Putamen (tissue), 1 donor: ENCODE data around the gene COL11A1.
"Not testable (repeated sequence)": the region's sequence is repeated elsewhere in the genome, so short reads cannot be mapped to it uniquely, and the experiment has no call there.

ENCODE experiments used
- DNase-seq: peaks from one replicate; pipeline ENCODE4 v3.0.0-alpha.2; 2016; ENCODE audit warnings: low spot score

COL11A1 gene

GRCh38 chr1:103075316-103076000 lies 32.9 kb downstream of the COL11A1 start:
- no peak for DNase-seq

- peak; percentile 22 for DNase-seq
Observed at GRCh38 chr1:103074224-103074623, 34.1 kb downstream of the COL11A1 start.

GRCh38 chr1:103069201-103069600 lies 39.1 kb downstream of the COL11A1 start:
- DNase-seq, result no peak

GRCh38 chr1:103063921-103064320 lies 44.4 kb downstream of the COL11A1 start:
- DNase-seq, result no peak

DNA sequence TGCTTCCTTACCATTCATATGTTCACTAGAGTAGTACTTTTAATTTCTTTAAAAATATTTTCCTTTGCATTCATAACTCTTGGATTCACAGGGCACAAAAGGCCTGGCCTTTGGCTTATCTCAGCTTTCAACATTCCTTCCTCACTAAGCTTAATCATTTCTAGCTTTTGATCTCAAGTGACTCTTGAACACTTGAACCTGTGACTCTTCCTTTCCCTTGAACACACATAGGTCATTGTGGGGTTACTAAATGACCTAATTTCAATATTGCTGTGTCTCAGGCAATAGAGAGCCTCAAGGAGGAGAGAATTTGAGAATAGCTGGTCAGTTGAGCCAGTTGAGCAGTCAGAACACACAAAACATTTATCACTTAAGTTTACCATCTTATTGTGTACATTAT lies 49.9 kb downstream of the COL11A1 start:
- DNase-seq, result no peak

DNA sequence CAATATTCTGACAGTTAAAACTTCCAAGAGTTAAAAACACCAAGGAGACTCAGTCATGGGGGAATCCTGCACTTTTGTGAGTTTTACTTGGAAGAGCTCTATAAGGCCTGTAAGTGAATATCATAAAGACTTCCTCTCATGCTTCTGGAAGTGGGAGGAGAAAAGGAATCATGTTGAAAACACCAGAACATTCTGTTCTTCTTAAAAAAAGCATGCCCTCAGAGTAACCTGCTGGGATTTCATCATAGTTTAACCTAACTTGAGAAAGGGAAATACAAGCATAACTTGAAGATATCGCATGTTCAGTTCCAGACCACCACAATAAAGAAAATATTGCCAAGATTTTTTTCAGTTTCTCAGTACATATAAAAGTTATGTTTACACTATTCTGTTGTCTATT lies 51.9 kb downstream of the COL11A1 start:
- no peak for DNase-seq

- not testable (repeated sequence) for DNase-seq
Observed at GRCh38 chr1:103028110-103028509, 80.2 kb downstream of the COL11A1 start.

DNA sequence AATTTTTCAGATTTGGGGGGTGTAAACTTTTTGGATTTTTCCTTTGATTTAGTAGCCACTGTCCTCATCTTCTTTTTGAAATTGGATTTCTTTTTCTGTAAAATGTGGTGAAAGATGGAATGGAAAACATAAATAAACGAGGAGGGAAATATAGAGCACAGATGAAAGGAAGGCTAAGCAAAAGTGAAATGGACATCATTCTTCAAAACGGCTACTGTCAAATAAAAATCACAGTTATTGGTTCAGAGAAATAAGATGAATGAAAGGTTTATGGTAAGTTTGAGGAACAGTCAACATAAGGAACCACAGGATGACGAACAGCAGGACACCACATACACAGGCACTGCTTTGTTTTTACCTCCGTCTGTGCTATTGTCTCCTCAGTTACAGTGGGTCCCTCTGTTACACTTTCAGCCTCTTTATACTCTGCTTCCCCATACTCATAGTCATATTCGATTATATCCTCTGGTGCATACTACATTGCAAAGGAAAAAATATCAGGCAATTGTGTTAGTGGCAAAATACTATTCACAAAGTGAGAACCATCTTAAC lies 82.4 kb downstream of the COL11A1 start:
- no peak for DNase-seq

DNA sequence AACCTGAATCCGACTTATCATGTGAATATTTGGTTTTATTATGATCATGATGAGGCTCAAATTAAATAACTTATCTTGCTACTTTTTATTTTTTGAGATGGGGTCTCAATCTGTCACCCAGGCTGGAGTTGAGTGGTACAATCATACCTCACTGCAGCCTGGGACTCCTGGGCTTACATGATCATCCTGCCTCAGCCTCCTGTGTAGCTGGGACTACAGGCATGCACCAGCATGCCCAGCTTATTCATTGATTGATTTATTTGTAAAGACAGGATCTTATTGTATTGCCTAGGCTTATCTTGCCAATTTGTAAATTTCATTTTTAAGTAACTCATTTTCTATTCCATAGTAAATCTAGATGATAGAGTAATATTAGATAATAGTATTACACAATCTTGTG lies 84.3 kb downstream of the COL11A1 start:
- DNase-seq, result no peak

DNA sequence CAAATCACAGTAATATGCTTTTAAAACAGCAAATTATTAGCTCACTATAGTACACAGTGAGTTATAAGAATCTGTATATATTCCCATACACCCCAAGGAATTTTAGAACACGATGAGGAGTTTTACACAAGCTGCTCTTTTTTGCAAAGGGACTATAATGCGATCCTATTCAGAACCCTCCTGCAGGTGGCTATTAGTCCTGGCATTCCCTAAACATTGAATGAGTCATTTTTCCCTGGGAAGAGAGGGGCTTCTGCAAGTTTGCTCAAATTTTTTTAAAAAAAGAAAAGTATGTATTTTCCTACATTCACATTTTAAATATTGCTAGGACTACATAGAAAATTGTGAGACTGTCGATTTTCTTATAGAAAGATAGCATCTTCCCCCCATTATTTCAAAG lies 106.3 kb downstream of the COL11A1 start:
- DNase-seq, result no peak

- no peak for DNase-seq
Observed at GRCh38 chr1:102978874-102979273, 129.4 kb downstream of the COL11A1 start.

DNA sequence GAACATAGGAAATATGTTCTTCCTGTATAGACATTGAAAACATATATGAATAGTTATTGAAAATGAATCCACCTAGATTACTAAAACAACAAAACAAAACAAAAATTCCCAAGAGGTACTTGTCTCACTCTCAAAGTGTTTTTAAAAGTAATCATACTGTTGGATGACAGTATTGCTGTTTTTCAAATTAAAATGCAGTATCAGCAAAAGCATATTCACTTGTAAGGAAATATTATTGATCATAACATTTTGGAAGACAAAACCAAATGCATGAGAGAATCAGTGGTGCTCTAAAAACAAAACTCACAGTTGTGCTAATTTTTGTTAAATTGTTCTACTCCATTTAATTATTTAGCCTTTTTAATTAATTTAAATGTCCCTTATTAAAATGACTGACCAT lies 131.0 kb downstream of the COL11A1 start:
- DNase-seq, result no peak

DNA sequence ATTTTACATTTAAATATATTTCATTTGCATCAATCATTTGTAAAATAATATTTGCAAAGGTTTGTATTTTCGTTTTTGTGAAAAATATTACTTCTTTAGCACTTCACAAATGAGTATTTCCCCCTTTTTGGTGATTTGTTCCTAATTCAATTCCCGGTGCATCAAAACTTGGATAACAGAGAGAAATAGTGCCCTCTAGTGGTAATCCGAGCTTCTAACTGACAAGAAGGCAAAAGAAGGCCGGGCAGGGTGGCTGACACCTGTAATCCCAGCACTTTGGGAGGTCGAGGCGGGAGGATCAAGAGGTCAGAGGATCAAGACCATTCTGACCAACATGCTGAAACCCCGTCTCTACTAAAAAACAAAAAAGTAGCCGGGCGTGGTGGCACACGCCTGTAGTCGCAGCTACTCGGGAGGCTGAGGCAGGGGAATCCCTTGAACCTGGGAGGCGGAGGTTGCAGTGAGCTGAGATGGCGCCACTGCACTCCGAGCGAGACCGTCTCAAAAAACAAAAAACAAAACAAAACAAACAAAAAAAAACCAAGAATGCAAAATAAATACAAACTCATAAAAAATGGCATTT lies 137.7 kb downstream of the COL11A1 start:
- peak; percentile 6 for DNase-seq

DNA sequence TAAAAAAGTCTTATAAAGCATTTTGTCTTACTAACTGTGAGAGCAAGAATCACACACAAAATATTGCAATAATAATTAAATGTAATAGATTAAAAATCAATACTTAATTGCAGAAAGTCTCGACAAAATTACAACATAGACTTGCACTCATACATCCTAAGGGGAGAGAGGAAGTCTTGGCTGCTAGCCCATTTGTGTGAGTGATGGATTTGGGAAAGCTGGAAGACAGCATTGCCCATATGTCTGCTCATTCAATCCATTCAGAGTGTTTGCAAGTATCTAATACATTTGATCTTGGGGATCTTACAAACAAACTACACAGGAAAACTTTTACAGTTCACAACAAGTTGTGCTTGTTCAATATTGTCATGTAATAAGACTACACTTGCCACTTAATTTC lies 140.5 kb downstream of the COL11A1 start:
- DNase-seq, result no peak

DNA sequence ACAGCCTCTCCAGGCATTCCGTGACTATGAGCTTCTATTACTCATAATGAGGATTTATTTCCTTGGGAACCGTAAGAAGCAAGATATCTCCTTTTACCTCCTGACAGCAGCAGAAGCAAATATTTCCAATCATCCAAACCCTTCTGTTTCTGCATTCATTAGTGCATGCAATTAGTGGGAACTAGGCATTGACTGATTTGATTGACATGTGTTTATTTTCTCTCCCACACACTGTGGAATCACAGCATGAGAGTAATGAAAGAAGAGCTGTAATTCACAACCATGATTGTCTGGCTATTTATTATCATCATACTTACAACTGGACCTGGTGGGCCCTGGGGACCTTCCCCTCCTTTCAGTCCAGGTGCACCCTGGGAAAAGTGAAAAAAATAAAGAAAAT lies 146.8 kb downstream of the COL11A1 start:
- DNase-seq, result no peak

- no peak for DNase-seq
Observed at GRCh38 chr1:102954576-102954975, 153.7 kb downstream of the COL11A1 start.

DNA sequence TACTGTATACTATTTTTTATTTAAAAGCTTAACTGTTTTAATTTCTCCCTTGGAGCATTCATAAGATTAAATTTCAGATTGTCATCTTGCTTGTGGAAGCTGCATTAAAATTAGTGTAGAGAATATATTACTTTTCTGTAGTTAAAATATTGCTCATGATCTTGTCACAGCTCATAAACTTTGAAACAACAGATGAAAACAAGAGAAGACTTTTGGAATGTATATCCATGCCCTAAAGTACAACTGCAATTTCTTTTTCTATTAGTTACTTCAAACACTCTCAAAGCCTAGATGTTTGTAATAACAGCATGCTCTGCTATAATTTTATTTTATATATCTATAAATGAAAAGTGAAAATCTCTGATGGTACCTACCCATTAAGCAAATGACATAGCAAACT lies 155.9 kb downstream of the COL11A1 start:
- no peak for DNase-seq

GRCh38 chr1:102942324-102942723 lies 166.0 kb downstream of the COL11A1 start:
- no peak for DNase-seq

GRCh38 chr1:102941366-102941947 lies 166.9 kb downstream of the COL11A1 start:
- DNase-seq, result no peak

DNA sequence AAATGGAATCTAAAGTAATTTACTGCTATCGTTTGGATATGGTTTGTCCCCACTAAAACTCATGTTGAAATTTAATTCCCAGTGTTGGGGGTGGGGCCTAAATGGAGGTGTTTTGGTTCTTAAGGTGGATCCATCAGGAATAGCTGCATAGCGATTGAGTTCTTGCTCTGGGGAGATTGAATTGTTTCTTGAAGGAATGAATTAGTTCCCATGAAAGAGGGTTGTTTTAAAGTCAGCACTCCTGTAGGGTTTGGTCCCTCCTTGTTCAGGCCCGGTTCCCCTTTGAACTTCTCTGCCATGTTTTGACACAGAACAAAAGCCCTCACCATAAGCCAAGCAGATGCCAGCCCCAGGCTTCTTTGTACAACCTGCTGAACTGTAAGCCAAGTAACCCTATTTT lies 170.9 kb downstream of the COL11A1 start:
- DNase-seq, result no peak

DNA sequence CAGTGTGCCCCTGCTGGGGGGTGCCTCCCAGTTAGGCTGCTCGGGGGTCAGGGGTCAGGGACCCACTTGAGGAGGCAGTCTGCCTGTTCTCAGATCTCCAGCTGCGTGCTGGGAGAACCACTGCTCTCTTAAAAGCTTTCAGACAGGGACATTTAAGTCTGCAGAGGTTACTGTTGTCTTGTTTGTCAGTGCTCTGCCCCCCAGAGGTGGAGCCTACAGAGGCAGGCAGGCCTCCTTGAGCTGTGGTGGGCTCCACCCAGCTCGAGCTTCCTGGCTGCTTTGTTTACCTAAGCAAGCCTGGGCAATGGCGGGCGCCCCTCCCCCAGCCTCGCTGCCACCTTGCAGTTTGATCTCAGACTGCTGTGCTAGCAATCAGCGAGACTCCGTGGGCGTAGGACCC lies 175.0 kb downstream of the COL11A1 start:
- DNase-seq, result not testable (repeated sequence)

DNA sequence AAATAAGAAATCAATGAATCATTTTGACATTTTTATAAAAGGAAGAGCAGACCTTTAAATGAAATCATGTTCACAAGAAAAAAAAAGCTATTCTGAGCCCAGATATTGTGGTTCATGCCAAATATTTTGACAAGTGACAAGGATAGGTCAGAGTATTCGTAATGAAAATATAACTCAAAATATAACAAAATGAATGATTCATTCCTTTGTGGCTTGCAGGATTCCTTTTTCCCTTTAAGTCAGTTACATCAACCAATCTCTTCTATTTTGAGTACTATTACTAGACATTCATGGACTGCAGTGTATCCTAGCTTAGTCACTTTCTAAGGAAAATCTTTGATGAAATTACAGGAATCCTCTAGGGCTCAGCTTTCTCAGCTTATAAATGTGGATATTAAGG lies 188.7 kb downstream of the COL11A1 start:
- DNase-seq, result no peak

DNA sequence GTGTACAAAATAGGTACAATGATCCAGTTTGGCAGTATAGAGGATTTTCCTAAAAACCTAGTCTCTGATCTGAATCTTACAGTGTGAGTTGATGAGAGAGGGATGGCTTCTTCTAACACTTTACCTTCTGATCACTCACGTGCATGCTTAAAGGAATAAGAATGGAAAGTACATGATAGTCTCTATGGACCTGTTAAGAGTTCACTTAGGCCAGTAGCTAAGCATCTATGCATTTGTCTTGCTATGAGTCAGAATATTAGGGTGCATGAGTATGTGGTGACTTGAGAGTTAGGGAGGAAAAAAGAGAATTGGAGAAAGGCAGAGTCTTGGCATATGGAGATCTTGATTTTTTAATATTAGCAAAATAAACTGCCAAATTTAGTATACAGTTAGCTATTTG lies 206.3 kb downstream of the COL11A1 start:
- no peak for DNase-seq
